Stomach (tissue), 9 donors: ENCODE measurements around the gene PRDM13. TPM values are rescaled to one million over a fixed set of nuclear protein-coding genes. Genes with fewer than 3 reads are reported as not detected.
"Not testable (repeated sequence)": the region's sequence is repeated elsewhere in the genome, so short reads cannot be mapped to it uniquely, and the experiment has no call there.

Source experiments
- DNase-seq, 2 donors: peaks; one replicate each; pipeline versions ENCODE4 v3.0.0 to v3.0.0-alpha.2; 2013 to 2019
- H3K27ac ChIP-seq, 5 donors: fragments of 200-600 bp in 4 of 5; sonication (generic) in 4 of 5; one replicate each; pipeline ENCODE4 v1.5.1; 2013 to 2019; ENCODE audit warnings: mild to moderate bottlenecking in 1 of 5, moderate library complexity in 1 of 5
- H3K27me3 ChIP-seq, 3 donors: fragments of 200-600 bp; sonication (generic); one replicate each; pipeline ENCODE4 v1.5.1; 2017 to 2019; ENCODE audit warnings: mixed run types in 1 of 3
- H3K36me3 ChIP-seq, 4 donors: fragments of 200-600 bp; sonication (generic); 1 replicate in 3 of 4; 2 replicates in 1 of 4; pipeline ENCODE4 v1.5.1; 2016 to 2019
- H3K4me1 ChIP-seq, 4 donors: fragments of 200-600 bp; sonication (generic); one replicate each; pipeline ENCODE4 v1.5.1; 2016 to 2019
- H3K4me3 ChIP-seq, 4 donors: fragments of 200-600 bp; sonication (generic) in 3 of 4; one replicate each; pipeline ENCODE4 v1.5.1; 2016 to 2019; ENCODE audit warnings: mild to moderate bottlenecking in 1 of 4
- H3K9me3 ChIP-seq, 4 donors: fragments of 200-600 bp; sonication (generic); one replicate each; pipeline ENCODE4 v1.5.1; 2016 to 2019
- CTCF ChIP-seq, 7 experiments: fragments of 450-650 bp in 4 of 7; fragments of 200-600 bp in 3 of 7; sonication (generic) in 3 of 7; IDR thresholded peaks; one replicate each; pipeline ENCODE4 v1.5.1; 2016 to 2019; ENCODE audit warnings: antibody characterized with exemption in 7 of 7, control low read depth in 2 of 7, mild to moderate bottlenecking in 1 of 7
- EP300 ChIP-seq: sonication (generic); formaldehyde crosslinking; IDR thresholded peaks from one replicate; pipeline ENCODE4 v1.6.1; 2017; ENCODE audit warnings: antibody characterized with exemption
- POLR2A ChIP-seq, 4 donors: fragments of 450-650 bp; IDR thresholded peaks; one replicate each; pipeline ENCODE4 v1.6.1; 2016; ENCODE audit warnings: antibody characterized with exemption in 4 of 4, control low read depth in 2 of 4, mild to moderate bottlenecking in 1 of 4, moderate library complexity in 1 of 4
- POLR2AphosphoS5 ChIP-seq, 3 donors: sonication (generic); formaldehyde crosslinking; IDR thresholded peaks; one replicate each; pipeline ENCODE4 v1.6.1; 2016; ENCODE audit warnings: antibody characterized with exemption in 3 of 3
- WGBS, 5 donors: extraction: QIAGEN DNeasy Blood & Tissue Kit in 3 of 5; methylation state at CpG; one replicate each; pipeline versions ENCODE4 v1.1.5 to v1.1.7; 2013 to 2018; 5-methylcytosine and 5-hydroxymethylcytosine counted together
- intact Hi-C: fragments of 100-400 bp; cut with DNase I; formaldehyde crosslinking; loops from one replicate; pipeline ENCODE4 v1.15.1; 2023; ENCODE audit warnings: low total_unique reads
- polyA plus RNA-seq, 3 donors: library from polyadenylated mRNA; stranded (reverse); fragments of 200-250 nt; gene quantifications; one replicate each; pipeline ENCODE4 v1.2.3, GENCODE V29; 2013
- total RNA-seq, 5 donors: library from RNA; depleted of rRNA; stranded (reverse); fragments of >200 nt; gene quantifications; one replicate each; pipeline versions ENCODE4 v1.1.0 to v1.2.3, GENCODE V29; 2014 to 2016
- donor health status: healthy with polysubstance abuse.
- donor health status: Bipolar disorder and iron deficiency.
- donor health status: healthy.

The PRDM13 gene
- total and polyA plus RNA-seq, 8 donors: not detected

GRCh38 chr6:99641270-99641669, 34.6 kb downstream of the PRDM13 start:
- no peak for TF ChIP-seq EP300
- TF ChIP-seq POLR2A (IDR thresholded peaks at IDR 0.05): no peak
- no peak for TF ChIP-seq POLR2AphosphoS5 (IDR thresholded peaks at IDR 0.05)
- no peak for TF ChIP-seq CTCF (IDR thresholded peaks at IDR 0.05)
- WGBS, 5 donors: 38 to 48% (median 45%) methylated on average over 2 of the region's 2 CpGs
- no peaks in the 10 kb centered on the region for H3K36me3 ChIP-seq
- no peak for DNase-seq
- no peak overlapping the region for H3K27ac ChIP-seq
- H3K4me1 ChIP-seq: no peaks in the 10 kb centered on the region
- H3K9me3 ChIP-seq: peaks cover 0 to 24% (median 20%) of the 10 kb centered on the region in 4 donors
- no peak overlapping the region for H3K4me3 ChIP-seq
- peaks cover 0 to 26% (median 0%) of the 10 kb centered on the region in 3 donors for H3K27me3 ChIP-seq
- intact Hi-C loops: no loop called here

DNA sequence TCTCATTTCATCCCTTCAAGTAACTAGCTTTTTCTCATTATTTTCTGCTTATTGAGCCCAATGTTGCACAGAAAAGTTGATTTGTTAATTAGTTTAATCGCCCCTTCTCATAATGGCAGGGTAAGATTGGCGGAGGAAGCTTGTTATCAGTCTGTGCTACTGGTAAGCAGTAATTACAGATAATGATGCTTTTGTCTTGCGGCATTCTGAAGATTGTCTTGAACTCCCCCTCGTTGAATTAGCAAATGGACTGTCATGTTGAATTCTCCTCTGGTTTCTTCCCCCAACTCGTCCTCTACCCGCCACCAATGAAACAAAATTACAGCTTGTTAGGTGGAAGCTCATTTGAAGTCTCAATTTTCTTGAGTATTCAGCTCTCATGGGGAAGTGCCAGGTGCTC, 39.4 kb downstream of the PRDM13 start:
- Histone ChIP-seq H3K4me1 (no peaks in the 10 kb centered on the region), H3K27me3 (peaks cover 0 to 31% (median 0%) of the 10 kb centered on the region in 3 donors), H3K9me3 (no peaks in the 10 kb centered on the region), H3K36me3 (no peaks in the 10 kb centered on the region), H3K4me3 (no peak overlapping the region), H3K27ac (no peak overlapping the region)
- no peak for DNase-seq
- intact Hi-C loops: no loop called here
- TF ChIP-seq CTCF (IDR thresholded peaks at IDR 0.05) (no peak), POLR2A (IDR thresholded peaks at IDR 0.05) (no peak), EP300 (no peak), POLR2AphosphoS5 (IDR thresholded peaks at IDR 0.05) (no peak)
- 62 to 68% (median 64%) methylated on average over 6 of the region's 6 CpGs for WGBS, 5 donors

GRCh38 chr6:99650091-99650571, 43.5 kb downstream of the PRDM13 start:
- DNase-seq, H3K4me1 ChIP-seq, intact Hi-C loops, H3K27ac ChIP-seq, H3K4me3 ChIP-seq, H3K36me3 ChIP-seq, H3K9me3 ChIP-seq: not testable (repeated sequence)
- WGBS, 5 donors: 92 to 98% (median 96%) methylated on average over 6 to 26 of the region's 42 CpGs; no CpG with 5 or more reads in 1 of the 5 donors
- peaks cover 0 to 28% (median 0%) of the 10 kb centered on the region in 3 donors for H3K27me3 ChIP-seq

- Histone ChIP-seq H3K4me3 (no peak overlapping the region), H3K27ac (no peak overlapping the region), H3K36me3 (no peaks in the 10 kb centered on the region), H3K9me3 (no peaks in the 10 kb centered on the region), H3K27me3 (no peaks in the 10 kb centered on the region), H3K4me1 (no peaks in the 10 kb centered on the region)
- TF ChIP-seq POLR2AphosphoS5 (IDR thresholded peaks at IDR 0.05) (no peak), CTCF (IDR thresholded peaks at IDR 0.05) (no peak)
- 0 to 12% (median 8%) methylated on average over 1 of the region's 1 CpG for WGBS, 5 donors
- DNase-seq: no peak
- intact Hi-C loops: no loop called here
Observed at GRCh38 chr6:99660206-99660605, 53.6 kb downstream of the PRDM13 start.

DNA sequence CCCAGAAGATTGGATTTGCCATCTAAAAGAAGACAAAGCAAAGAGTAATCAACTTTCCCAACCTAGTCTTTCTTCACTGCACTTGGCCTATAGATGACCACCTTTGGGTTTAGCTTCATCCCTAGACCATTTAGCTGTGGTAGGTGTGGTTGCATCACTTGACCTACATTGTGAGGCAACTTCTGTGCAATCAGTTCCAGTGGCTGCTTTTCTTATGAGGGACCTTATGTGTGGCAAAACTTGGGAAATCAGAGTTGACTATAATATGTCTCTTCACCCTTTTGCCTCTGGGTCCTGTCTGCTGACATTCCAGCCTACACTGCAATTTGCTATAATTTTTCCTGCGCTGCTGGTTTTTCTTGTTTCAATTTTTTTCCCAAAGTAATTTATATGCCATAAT, 55.2 kb downstream of the PRDM13 start:
- no peak overlapping the region for H3K4me3 ChIP-seq
- no peaks in the 10 kb centered on the region for H3K4me1 ChIP-seq
- no peaks in the 10 kb centered on the region for H3K27me3 ChIP-seq
- 53 to 98% (median 94%) methylated on average over 1 of the region's 1 CpG for WGBS, 5 donors
- H3K36me3 ChIP-seq: no peaks in the 10 kb centered on the region
- no peaks in the 10 kb centered on the region for H3K9me3 ChIP-seq
- DNase-seq: no peak
- intact Hi-C loops: no loop called here
- no peak for TF ChIP-seq CTCF (IDR thresholded peaks at IDR 0.05)
- TF ChIP-seq EP300: no peak
- TF ChIP-seq POLR2A (IDR thresholded peaks at IDR 0.05): no peak
- TF ChIP-seq POLR2AphosphoS5 (IDR thresholded peaks at IDR 0.05): no peak
- no peak overlapping the region for H3K27ac ChIP-seq
